Measurements from ENCODE around the gene RPL28.

RPL28 gene

GRCh38 chr19:55352549-55353145 is 33.1 kb upstream of the RPL28 start:
- DNase-seq (ENCODE audit: low read depth in 1 of 2, low spot score in 1 of 2) = no peak
- no peak for TF ChIP-seq SPI1 (IDR thresholded peaks at IDR 0.05; ENCODE audit: borderline replicate concordance, low read depth)
- TF ChIP-seq REST (IDR thresholded peaks at IDR 0.05; ENCODE audit: insufficient replicate concordance, low read depth) = no peak
- TF ChIP-seq CTCF (IDR thresholded peaks at IDR 0.05; ENCODE audit: insufficient read depth, low read length) = no peak
- no peak for TF ChIP-seq POLR2AphosphoS5 (IDR thresholded peaks at IDR 0.05; ENCODE audit: low read depth)
- TF ChIP-seq GABPA (IDR thresholded peaks at IDR 0.05; ENCODE audit: low read depth) = no peak
- peaks cover 23% of the 10 kb centered on the region for H3K27me3 ChIP-seq (ENCODE audit: insufficient read depth, poor library complexity, severe bottlenecking)
- H3K4me3 ChIP-seq (replicated peaks; ENCODE audit: insufficient read depth, low read length) = no peak overlapping the region
- no peak overlapping the region for H3K27ac ChIP-seq (replicated peaks)

GRCh38 chr19:55353356-55353802 is 32.4 kb upstream of the RPL28 start:
- no peak for DNase-seq (ENCODE audit: low read depth in 1 of 2, low spot score in 1 of 2)
- Histone ChIP-seq H3K4me3 (replicated peaks; ENCODE audit: insufficient read depth, low read length) (peak overlapping the region; percentile 15), H3K27ac (replicated peaks) (no peak overlapping the region), H3K27me3 (ENCODE audit: insufficient read depth, poor library complexity, severe bottlenecking) (peaks cover 23% of the 10 kb centered on the region)
- TF ChIP-seq SPI1 (IDR thresholded peaks at IDR 0.05; ENCODE audit: borderline replicate concordance, low read depth) (no peak), REST (IDR thresholded peaks at IDR 0.05; ENCODE audit: insufficient replicate concordance, low read depth) (no peak), CTCF (IDR thresholded peaks at IDR 0.05; ENCODE audit: insufficient read depth, low read length) (no peak), POLR2AphosphoS5 (IDR thresholded peaks at IDR 0.05; ENCODE audit: low read depth) (no peak), GABPA (IDR thresholded peaks at IDR 0.05; ENCODE audit: low read depth) (no peak)

- Histone ChIP-seq H3K27me3 (ENCODE audit: insufficient read depth, poor library complexity, severe bottlenecking) (peaks cover 23% of the 10 kb centered on the region), H3K4me3 (replicated peaks; ENCODE audit: insufficient read depth, low read length) (peak overlapping the region; percentile 15), H3K27ac (replicated peaks) (no peak overlapping the region)
- TF ChIP-seq SPI1 (IDR thresholded peaks at IDR 0.05; ENCODE audit: borderline replicate concordance, low read depth) = no peak
- TF ChIP-seq REST (IDR thresholded peaks at IDR 0.05; ENCODE audit: insufficient replicate concordance, low read depth) = no peak
- no peak for TF ChIP-seq POLR2AphosphoS5 (IDR thresholded peaks at IDR 0.05; ENCODE audit: low read depth)
- no peak for TF ChIP-seq GABPA (IDR thresholded peaks at IDR 0.05; ENCODE audit: low read depth)
- TF ChIP-seq CTCF (IDR thresholded peaks at IDR 0.05; ENCODE audit: insufficient read depth, low read length) = no peak
- DNase-seq (ENCODE audit: low read depth in 1 of 2, low spot score in 1 of 2) = no peak
Measured at GRCh38 chr19:55353803-55354697, 31.7 kb upstream of the RPL28 start.
